ENCODE data around the gene ECE1.
"Not testable (repeated sequence)": the region's sequence is repeated elsewhere in the genome, so short reads cannot be mapped to it uniquely, and the experiment has no call there.

ECE1 gene

GRCh38 chr1:21174230-21174629 is 116.0 kb downstream of the ECE1 start:
- Histone ChIP-seq H3F3A (ENCODE audit: insufficient read depth) (peaks cover 31% of the 10 kb centered on the region), H2AFZ (ENCODE audit: low read depth, low read length, severe bottlenecking) (no peak overlapping the region), H3K27me3 (ENCODE audit: low read length) (no peaks in the 10 kb centered on the region), H3K4me3 (ENCODE audit: insufficient read depth, low read length, poor library complexity, severe bottlenecking) (peak overlapping the region; percentile 92), H3K4me2 (ENCODE audit: low read depth, low read length, poor library complexity, severe bottlenecking) (peak overlapping the region; percentile 81), H3K9me3 (ENCODE audit: insufficient read depth, low read length) (no peaks in the 10 kb centered on the region), H3K36me3 (ENCODE audit: low read length) (0 out of 2 replicates have a peak, but pooled peaks cover 3% of the 10 kb centered on the region), H3K79me2 (ENCODE audit: insufficient read depth, low read length) (peaks cover 66% of the 10 kb centered on the region), H3K27ac (ENCODE audit: low read depth, low read length) (peak overlapping the region; percentile 39; the same call in 1 of the 2 replicates), H3K9ac (ENCODE audit: low read length) (peak overlapping the region; percentile 92), H3K9me2 (replicated peaks; ENCODE audit: insufficient read depth, low read length) (no peaks in the 10 kb centered on the region), H4K20me1 (ENCODE audit: low read depth, low read length) (peaks cover 26% of the 10 kb centered on the region)
- no peak for TF ChIP-seq EZH2phosphoT487 (conservative IDR thresholded peaks at IDR 0.05; ENCODE audit: low read length)
- TF ChIP-seq, protein P1, sequence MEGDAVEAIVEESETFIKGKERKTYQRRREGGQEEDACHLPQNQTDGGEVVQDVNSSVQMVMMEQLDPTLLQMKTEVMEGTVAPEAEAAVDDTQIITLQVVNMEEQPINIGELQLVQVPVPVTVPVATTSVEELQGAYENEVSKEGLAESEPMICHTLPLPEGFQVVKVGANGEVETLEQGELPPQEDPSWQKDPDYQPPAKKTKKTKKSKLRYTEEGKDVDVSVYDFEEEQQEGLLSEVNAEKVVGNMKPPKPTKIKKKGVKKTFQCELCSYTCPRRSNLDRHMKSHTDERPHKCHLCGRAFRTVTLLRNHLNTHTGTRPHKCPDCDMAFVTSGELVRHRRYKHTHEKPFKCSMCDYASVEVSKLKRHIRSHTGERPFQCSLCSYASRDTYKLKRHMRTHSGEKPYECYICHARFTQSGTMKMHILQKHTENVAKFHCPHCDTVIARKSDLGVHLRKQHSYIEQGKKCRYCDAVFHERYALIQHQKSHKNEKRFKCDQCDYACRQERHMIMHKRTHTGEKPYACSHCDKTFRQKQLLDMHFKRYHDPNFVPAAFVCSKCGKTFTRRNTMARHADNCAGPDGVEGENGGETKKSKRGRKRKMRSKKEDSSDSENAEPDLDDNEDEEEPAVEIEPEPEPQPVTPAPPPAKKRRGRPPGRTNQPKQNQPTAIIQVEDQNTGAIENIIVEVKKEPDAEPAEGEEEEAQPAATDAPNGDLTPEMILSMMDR (IDR thresholded peaks at IDR 0.05; ENCODE audit: insufficient read depth, low read length, poor library complexity, severe bottlenecking) = no peak

- not testable (repeated sequence) for H3K4me3 ChIP-seq (ENCODE audit: insufficient read depth, low read length, poor library complexity, severe bottlenecking); H3K4me2 ChIP-seq (ENCODE audit: low read depth, low read length, poor library complexity, severe bottlenecking); H3K9ac ChIP-seq (ENCODE audit: low read length); H3K27me3 ChIP-seq (ENCODE audit: low read length); H3K9me3 ChIP-seq (ENCODE audit: insufficient read depth, low read length); H3K36me3 ChIP-seq (ENCODE audit: low read length); H3K9me2 ChIP-seq (replicated peaks; ENCODE audit: insufficient read depth, low read length); H2AFZ ChIP-seq (ENCODE audit: low read depth, low read length, severe bottlenecking); H3K27ac ChIP-seq (ENCODE audit: low read depth, low read length)
- peaks cover 26% of the 10 kb centered on the region for H4K20me1 ChIP-seq (ENCODE audit: low read depth, low read length)
- peaks cover 75% of the 10 kb centered on the region for H3K79me2 ChIP-seq (ENCODE audit: insufficient read depth, low read length)
- H3F3A ChIP-seq (ENCODE audit: insufficient read depth) = peaks cover 31% of the 10 kb centered on the region
These were observed 117.2 kb downstream of the ECE1 start for GRCh38 chr1:21173096-21173495.

DNA sequence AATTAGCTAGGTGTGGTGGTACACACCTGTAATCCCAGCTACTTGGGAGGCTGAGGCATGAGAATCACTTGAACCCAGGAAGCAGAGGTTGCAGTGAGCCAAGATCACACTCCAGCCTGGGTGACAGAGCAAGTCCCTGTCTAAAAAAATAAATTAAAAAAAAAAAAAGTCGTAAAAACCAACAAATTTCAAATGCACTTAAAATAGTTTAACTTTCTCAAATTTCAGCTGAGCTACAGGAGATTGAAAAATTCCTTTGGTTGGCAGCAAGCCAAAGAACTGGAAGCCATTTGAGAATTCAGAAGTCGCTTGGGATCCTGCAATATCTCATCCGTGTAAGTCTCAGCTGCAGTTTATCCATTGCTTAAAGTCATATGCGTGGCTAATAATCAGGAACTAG is 119.4 kb downstream of the ECE1 start:
- not testable (repeated sequence) for H3K9ac ChIP-seq (ENCODE audit: low read length); H3K27ac ChIP-seq (ENCODE audit: low read depth, low read length); H3K27me3 ChIP-seq (ENCODE audit: low read length); H3K9me3 ChIP-seq (ENCODE audit: insufficient read depth, low read length); H2AFZ ChIP-seq (ENCODE audit: low read depth, low read length, severe bottlenecking); H3K4me2 ChIP-seq (ENCODE audit: low read depth, low read length, poor library complexity, severe bottlenecking); H3K36me3 ChIP-seq (ENCODE audit: low read length); H3K9me2 ChIP-seq (replicated peaks; ENCODE audit: insufficient read depth, low read length); H3K4me3 ChIP-seq (ENCODE audit: insufficient read depth, low read length, poor library complexity, severe bottlenecking)
- Histone ChIP-seq H4K20me1 (ENCODE audit: low read depth, low read length) (peaks cover 26% of the 10 kb centered on the region), H3F3A (ENCODE audit: insufficient read depth) (peaks cover 29% of the 10 kb centered on the region), H3K79me2 (ENCODE audit: insufficient read depth, low read length) (peaks cover 94% of the 10 kb centered on the region)

- Histone ChIP-seq H3K79me2 (ENCODE audit: insufficient read depth, low read length) (peaks cover 94% of the 10 kb centered on the region), H3K36me3 (ENCODE audit: low read length) (0 out of 2 replicates have a peak, but pooled peaks cover 3% of the 10 kb centered on the region), H2AFZ (ENCODE audit: low read depth, low read length, severe bottlenecking) (no peak overlapping the region), H3K4me2 (ENCODE audit: low read depth, low read length, poor library complexity, severe bottlenecking) (no peak overlapping the region), H3K27ac (ENCODE audit: low read depth, low read length) (no peak overlapping the region), H3K4me3 (ENCODE audit: insufficient read depth, low read length, poor library complexity, severe bottlenecking) (no peak overlapping the region), H3K9me2 (replicated peaks; ENCODE audit: insufficient read depth, low read length) (no peaks in the 10 kb centered on the region), H3F3A (ENCODE audit: insufficient read depth) (peaks cover 9% of the 10 kb centered on the region; the same call in 1 of the 2 replicates), H3K9ac (ENCODE audit: low read length) (no peak overlapping the region), H4K20me1 (ENCODE audit: low read depth, low read length) (peaks cover 15% of the 10 kb centered on the region), H3K27me3 (ENCODE audit: low read length) (no peaks in the 10 kb centered on the region), H3K9me3 (ENCODE audit: insufficient read depth, low read length) (no peaks in the 10 kb centered on the region)
- no peak for TF ChIP-seq EZH2phosphoT487 (conservative IDR thresholded peaks at IDR 0.05; ENCODE audit: low read length)
- TF ChIP-seq, protein P1 (IDR thresholded peaks at IDR 0.05; ENCODE audit: insufficient read depth, low read length, poor library complexity, severe bottlenecking) = no peak
These were observed 121.8 kb downstream of the ECE1 start for GRCh38 chr1:21168444-21168843.

All from SU-DHL-6 (cell line).